CMK (cell line): ENCODE data around the gene TENT5C.

Source experiments
- DNase-seq: peaks from one replicate; pipeline ENCODE4 v3.0.0-alpha.2; 2010; ENCODE audit warnings: low read depth

The TENT5C gene

DNA sequence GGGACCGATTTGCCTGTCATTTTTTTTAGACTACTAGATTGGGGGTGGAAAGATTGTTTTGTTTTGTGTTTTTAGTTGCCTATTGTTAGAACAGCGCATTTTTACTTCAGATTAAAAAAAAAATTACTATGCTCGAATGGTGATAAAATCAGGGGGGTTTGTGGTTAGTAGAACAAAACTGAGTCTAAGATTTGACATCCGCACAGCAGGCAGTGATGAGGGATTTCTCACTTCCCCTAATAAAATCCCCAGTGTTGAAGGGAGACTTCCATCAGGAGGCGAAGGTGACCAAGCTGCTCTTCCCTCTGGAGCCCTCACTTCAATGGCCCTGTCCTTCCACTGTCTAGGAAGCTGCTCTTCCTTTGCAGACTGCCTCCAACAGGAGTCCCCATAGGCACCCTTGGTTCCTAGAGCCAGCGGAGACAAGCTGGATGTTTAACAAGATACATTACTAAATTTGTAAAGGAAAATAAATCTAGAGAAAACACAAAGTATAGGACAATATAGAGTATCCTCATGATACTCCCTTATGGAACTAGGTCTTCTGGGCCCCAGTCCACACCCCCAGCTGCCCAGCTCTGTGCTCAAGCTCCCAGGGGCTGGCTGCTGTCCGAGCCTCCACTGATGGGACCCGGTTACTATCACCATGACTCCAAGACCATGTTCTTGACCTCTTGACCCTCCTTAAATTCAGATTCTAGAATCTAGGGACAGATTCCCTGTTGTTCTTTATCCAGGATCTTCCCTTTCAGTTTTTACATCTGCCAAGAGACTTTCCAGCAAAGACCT, 31.0 kb downstream of the TENT5C start:
- no peak for DNase-seq

DNA sequence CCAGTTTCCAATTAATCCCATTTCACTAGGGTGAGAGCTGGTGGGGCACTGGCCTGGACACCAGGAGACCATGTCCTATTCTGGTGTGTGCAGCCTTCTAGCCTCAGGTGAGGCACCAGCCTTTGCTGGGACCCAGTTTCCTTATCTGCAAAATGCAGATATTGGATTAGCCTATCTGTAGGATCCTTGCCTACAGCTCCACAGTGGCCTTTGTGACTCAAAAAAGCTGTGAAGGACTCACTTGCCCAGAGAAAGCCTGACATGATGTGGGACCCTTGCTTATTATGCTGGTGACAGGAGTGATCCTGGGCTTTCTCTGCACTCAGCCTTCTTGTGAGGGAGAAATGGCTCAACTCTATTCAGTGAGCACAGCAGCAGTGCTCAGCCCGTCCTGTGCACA, 32.3 kb downstream of the TENT5C start:
- no peak for DNase-seq

DNA sequence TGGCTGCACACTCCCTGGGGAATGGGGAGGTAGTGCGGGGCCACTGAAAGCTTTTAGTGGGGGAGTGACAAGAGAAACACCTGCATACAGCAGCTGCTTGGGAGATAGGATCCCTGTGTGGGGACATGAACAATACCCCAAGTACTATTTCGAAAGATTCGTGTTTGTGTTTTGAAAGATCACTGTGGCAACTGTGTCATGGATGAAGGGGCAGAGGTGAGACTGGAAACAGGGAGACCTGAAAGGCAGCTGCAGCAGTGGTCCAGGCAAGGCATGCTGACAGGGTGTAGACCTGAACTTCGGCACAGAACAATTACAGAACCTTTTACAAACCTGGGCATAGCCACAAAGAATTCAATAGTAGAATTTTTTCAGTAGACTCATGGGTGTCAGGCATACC, 32.9 kb downstream of the TENT5C start:
- no peak for DNase-seq

GRCh38 chr1:117639741-117640140, 33.9 kb downstream of the TENT5C start:
- no peak for DNase-seq

GRCh38 chr1:117641536-117641935, 35.7 kb downstream of the TENT5C start:
- no peak for DNase-seq

DNA sequence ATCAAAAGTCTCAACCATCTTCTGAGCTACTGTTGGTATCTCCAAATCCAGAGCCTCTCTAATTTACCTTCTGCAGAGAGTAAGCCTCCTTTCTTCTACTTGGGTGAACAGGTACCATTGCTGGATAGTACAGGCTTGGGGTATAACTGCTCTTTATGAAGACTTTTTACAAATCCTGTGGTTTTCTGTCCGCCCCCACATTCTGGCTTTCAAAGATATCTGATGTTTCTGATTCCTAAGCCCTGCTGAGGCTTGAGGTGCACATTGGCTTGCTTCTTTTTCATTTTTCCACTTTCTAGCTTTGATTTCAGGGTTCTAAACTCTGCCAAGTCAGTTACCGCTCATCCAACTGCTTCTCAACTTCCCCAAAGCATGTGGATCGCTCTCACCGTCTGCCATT, 37.1 kb downstream of the TENT5C start:
- DNase-seq: no peak

- DNase-seq: no peak
These were observed 37.8 kb downstream of the TENT5C start for GRCh38 chr1:117643601-117644000.

GRCh38 chr1:117644696-117645311, 39.0 kb downstream of the TENT5C start:
- no peak for DNase-seq

- no peak for DNase-seq
These were observed 39.5 kb downstream of the TENT5C start for GRCh38 chr1:117645343-117645742.

- no peak for DNase-seq
These were observed 40.4 kb downstream of the TENT5C start for GRCh38 chr1:117646007-117646811.

GRCh38 chr1:117646956-117647355, 41.1 kb downstream of the TENT5C start:
- DNase-seq: no peak

DNA sequence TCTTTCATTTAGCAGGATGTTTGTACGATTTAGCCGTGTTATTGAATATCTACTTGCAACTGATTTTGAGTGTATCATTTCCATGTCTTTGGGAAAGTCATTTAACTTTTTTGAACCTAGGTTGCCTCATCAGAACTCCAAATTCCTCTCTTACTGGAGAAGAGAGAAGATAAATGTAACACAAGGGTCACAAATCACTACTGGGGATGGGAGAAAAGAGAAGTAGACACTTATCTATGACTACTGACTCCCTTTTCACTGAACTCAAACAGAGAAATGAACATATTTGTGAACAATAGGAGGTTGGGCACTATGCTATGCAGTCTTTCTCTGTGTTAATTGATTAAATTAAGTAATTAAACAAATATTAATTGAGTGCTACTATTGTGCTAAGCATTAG, 42.2 kb downstream of the TENT5C start:
- no peak for DNase-seq

GRCh38 chr1:117650840-117651568, 45.2 kb downstream of the TENT5C start:
- DNase-seq: no peak

DNA sequence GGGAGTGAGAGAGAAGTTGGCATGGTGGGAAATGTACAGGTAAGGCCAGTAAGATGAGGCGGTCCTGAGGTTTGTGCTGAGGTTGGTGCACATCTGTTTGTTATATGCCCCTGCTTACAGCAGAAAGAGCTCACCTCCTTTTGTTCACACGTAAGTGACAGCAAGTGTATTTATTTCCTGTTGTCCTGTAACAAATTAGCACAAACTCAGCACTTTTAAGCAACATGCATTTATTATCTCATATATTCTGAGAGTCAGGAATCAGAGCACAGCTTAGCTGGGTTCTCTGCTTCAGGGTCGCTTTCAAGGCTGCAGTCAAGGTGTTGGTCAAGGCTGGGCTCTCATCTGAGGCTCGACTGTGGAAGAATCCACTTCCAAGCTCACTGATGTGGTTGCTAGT, 45.8 kb downstream of the TENT5C start:
- no peak for DNase-seq

GRCh38 chr1:117652421-117652820, 46.6 kb downstream of the TENT5C start:
- no peak for DNase-seq

DNA sequence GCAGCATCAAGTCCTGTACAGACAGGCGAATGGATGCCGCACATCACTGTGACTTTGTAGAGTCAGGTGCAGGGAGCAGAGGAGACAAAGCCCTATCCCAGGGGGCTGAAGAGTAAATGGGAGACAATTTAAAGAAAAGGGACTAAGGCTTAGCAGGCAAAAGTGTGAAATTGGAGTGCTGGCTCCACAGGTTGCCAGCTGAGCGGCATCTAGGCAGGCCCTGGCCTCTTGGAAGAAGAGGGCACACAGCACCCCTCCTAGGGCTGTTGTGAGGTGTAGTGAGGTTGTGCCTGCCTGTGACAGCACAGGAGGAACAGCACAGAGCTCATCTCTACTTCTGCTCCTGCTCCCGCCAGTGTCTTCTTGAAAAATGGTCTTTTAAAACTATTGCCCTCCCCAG, 47.3 kb downstream of the TENT5C start:
- no peak for DNase-seq

GRCh38 chr1:117653732-117654492, 48.1 kb downstream of the TENT5C start:
- DNase-seq: no peak

- DNase-seq: no peak
These were observed 48.8 kb downstream of the TENT5C start for GRCh38 chr1:117654493-117655219.

DNA sequence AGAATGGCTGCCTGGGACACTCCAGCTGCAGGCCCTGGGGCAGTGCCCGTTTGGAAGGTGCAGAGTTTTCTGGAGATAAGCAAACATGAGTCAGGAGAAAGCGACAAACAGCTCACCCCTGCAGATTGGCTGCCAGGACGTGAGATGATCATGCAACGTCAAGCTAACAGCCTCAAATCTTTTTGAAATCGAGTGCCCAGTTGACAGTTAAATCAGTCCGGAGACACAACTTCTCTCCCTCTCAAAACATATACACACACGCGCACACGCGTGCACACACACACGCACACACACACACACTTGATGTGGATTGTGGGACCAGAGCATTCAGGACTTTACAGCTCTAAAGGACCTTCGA, 49.4 kb downstream of the TENT5C start:
- DNase-seq: no peak

GRCh38 chr1:117656202-117656641, 50.4 kb downstream of the TENT5C start:
- no peak for DNase-seq

GRCh38 chr1:117657031-117657430, 51.2 kb downstream of the TENT5C start:
- no peak for DNase-seq
